Endothelial cell (in vitro differentiated cells): Measurements from ENCODE around the gene GPR82. TPM values are rescaled to one million over a fixed set of nuclear protein-coding genes. Genes with fewer than 3 reads are reported as not detected.

Source experiments
- DNase-seq: peaks from one replicate; pipeline ENCODE4 v3.0.0; 2021; ENCODE audit warnings: low spot score
- H3K27ac Mint-ChIP-seq: one replicate; pipeline ENCODE4 v1.8.0; 2021; ENCODE audit warnings: mixed read lengths, inconsistent platforms; ENCODE audit not compliant: unreplicated experiment
- H3K27me3 Mint-ChIP-seq: one replicate; pipeline ENCODE4 v1.8.0; 2021; ENCODE audit warnings: mild to moderate bottlenecking, moderate library complexity, mixed read lengths, inconsistent platforms; ENCODE audit not compliant: unreplicated experiment
- H3K36me3 Mint-ChIP-seq: one replicate; pipeline ENCODE4 v1.8.0; 2021; ENCODE audit warnings: mild to moderate bottlenecking, low read depth, mixed read lengths, inconsistent platforms; ENCODE audit not compliant: unreplicated experiment
- H3K4me1 Mint-ChIP-seq: one replicate; pipeline ENCODE4 v1.8.0; 2021; ENCODE audit warnings: mild to moderate bottlenecking, mixed read lengths, inconsistent platforms; ENCODE audit not compliant: unreplicated experiment
- H3K4me3 Mint-ChIP-seq: one replicate; pipeline ENCODE4 v1.8.0; 2021; ENCODE audit warnings: mild to moderate bottlenecking, mixed read lengths, inconsistent platforms; ENCODE audit not compliant: unreplicated experiment
- H3K9me3 Mint-ChIP-seq: one replicate; pipeline ENCODE4 v1.8.0; 2021; ENCODE audit warnings: mixed read lengths, inconsistent platforms; ENCODE audit not compliant: unreplicated experiment
- CTCF ChIP-seq: fragments of 200-600 bp; sonication (generic); IDR thresholded peaks from one replicate; pipeline ENCODE4 v1.5.0; 2021; ENCODE audit warnings: antibody characterized with exemption; ENCODE audit not compliant: unreplicated experiment
- total RNA-seq: library from RNA; stranded (reverse); fragmentation: NEBNext Ultra II Directional; extraction: Animal tissue kit (Norgen Biotek cat#: 25700); gene quantifications from one replicate; pipeline ENCODE4 v1.2.1, GENCODE V29; 2021; ENCODE audit not compliant: unreplicated experiment

The GPR82 gene
- total RNA-seq, 1 donor from 2014 or later, result not detected

GRCh38 chrX:41693024-41693423 is 31.0 kb upstream of the GPR82 start:
- peaks cover 5% of the 10 kb centered on the region for H3K4me1 Mint-ChIP-seq
- H3K9me3 Mint-ChIP-seq, result no peaks in the 10 kb centered on the region
- no peak overlapping the region for H3K4me3 Mint-ChIP-seq
- no peak overlapping the region for H3K27ac Mint-ChIP-seq
- DNase-seq, result no peak
- H3K27me3 Mint-ChIP-seq, result no peaks in the 10 kb centered on the region
- no peak for TF ChIP-seq CTCF
- H3K36me3 Mint-ChIP-seq, result no peaks in the 10 kb centered on the region

DNA sequence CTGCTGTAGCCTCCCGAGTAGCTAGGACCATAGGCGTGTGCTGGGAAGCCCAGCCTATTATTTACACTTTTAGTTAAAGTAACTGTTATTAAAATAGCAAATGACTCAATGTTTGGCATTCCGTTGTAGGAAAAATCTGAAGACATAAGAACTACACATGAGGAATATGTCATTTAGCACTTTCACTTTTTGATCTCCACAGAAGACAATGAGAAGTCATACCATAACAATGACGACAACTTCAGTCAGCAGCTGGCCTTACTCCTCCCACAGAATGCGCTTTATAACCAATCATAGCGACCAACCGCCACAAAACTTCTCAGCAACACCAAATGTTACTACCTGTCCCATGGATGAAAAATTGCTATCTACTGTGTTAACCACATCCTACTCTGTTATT is 28.6 kb upstream of the GPR82 start:
- Mint-ChIP-seq H3K27me3 (no peaks in the 10 kb centered on the region), H3K27ac (no peak overlapping the region), H3K4me1 (peaks cover 5% of the 10 kb centered on the region), H3K9me3 (no peaks in the 10 kb centered on the region), H3K4me3 (no peak overlapping the region), H3K36me3 (no peaks in the 10 kb centered on the region)
- DNase-seq, result no peak
- TF ChIP-seq CTCF, result no peak

GRCh38 chrX:41703574-41704029 is 20.4 kb upstream of the GPR82 start:
- Mint-ChIP-seq H3K4me1 (peaks cover 16% of the 10 kb centered on the region), H3K27me3 (no peaks in the 10 kb centered on the region), H3K9me3 (no peaks in the 10 kb centered on the region), H3K36me3 (peaks cover 6% of the 10 kb centered on the region), H3K4me3 (no peak overlapping the region), H3K27ac (no peak overlapping the region)
- DNase-seq, result no peak
- no peak for TF ChIP-seq CTCF

- peaks cover 6% of the 10 kb centered on the region for H3K36me3 Mint-ChIP-seq
- no peaks in the 10 kb centered on the region for H3K27me3 Mint-ChIP-seq
- H3K9me3 Mint-ChIP-seq, result no peaks in the 10 kb centered on the region
- TF ChIP-seq CTCF, result no peak
- no peak overlapping the region for H3K4me3 Mint-ChIP-seq
- H3K4me1 Mint-ChIP-seq, result peaks cover 18% of the 10 kb centered on the region
- no peak overlapping the region for H3K27ac Mint-ChIP-seq
- no peak for DNase-seq
These were observed 18.9 kb upstream of the GPR82 start for GRCh38 chrX:41705042-41705441.

- H3K9me3 Mint-ChIP-seq, result no peaks in the 10 kb centered on the region
- TF ChIP-seq CTCF, result no peak
- H3K4me3 Mint-ChIP-seq, result no peak overlapping the region
- peaks cover 21% of the 10 kb centered on the region for H3K4me1 Mint-ChIP-seq
- H3K36me3 Mint-ChIP-seq, result peaks cover 6% of the 10 kb centered on the region
- peak overlapping the region; percentile 57 for H3K27ac Mint-ChIP-seq
- no peak for DNase-seq
- no peaks in the 10 kb centered on the region for H3K27me3 Mint-ChIP-seq
These were observed 18.2 kb upstream of the GPR82 start for GRCh38 chrX:41705680-41706374.
